GM21526 (cell line): ENCODE data around the gene CABP1.

Experiments
- ATAC-seq: cut with Tn5 transposase; IDR thresholded peaks from one replicate; pipeline ENCODE4 v1.9.1; 2021; ENCODE audit warnings: moderate library complexity; ENCODE audit not compliant: unreplicated experiment, low FRiP score

Gene CABP1

GRCh38 chr12:120689397-120690082 is 49.1 kb downstream of the CABP1 start:
- no peak for ATAC-seq

GRCh38 chr12:120690083-120690450 is 49.6 kb downstream of the CABP1 start:
- no peak for ATAC-seq

GRCh38 chr12:120690978-120691377 is 50.6 kb downstream of the CABP1 start:
- no peak for ATAC-seq

GRCh38 chr12:120692524-120693033 is 52.2 kb downstream of the CABP1 start:
- no peak for ATAC-seq

- no peak for ATAC-seq
These were observed 53.4 kb downstream of the CABP1 start for GRCh38 chr12:120693848-120694247.

GRCh38 chr12:120696626-120697025 is 56.2 kb downstream of the CABP1 start:
- ATAC-seq, result no peak

- ATAC-seq, result no peak
These were observed 56.9 kb downstream of the CABP1 start for GRCh38 chr12:120697344-120697743.

- ATAC-seq, result no peak
These were observed 58.2 kb downstream of the CABP1 start for GRCh38 chr12:120698665-120699064.

- ATAC-seq, result no peak
These were observed 59.1 kb downstream of the CABP1 start for GRCh38 chr12:120699553-120699952.

- ATAC-seq, result no peak
These were observed 60.5 kb downstream of the CABP1 start for GRCh38 chr12:120700886-120701285.

- no peak for ATAC-seq
These were observed 62.2 kb downstream of the CABP1 start for GRCh38 chr12:120702637-120703036.

GRCh38 chr12:120703311-120703942 is 63.0 kb downstream of the CABP1 start:
- ATAC-seq, result no peak

- no peak for ATAC-seq
These were observed 65.2 kb downstream of the CABP1 start for GRCh38 chr12:120705618-120706017.

GRCh38 chr12:120706029-120706428 is 65.6 kb downstream of the CABP1 start:
- ATAC-seq, result no peak

GRCh38 chr12:120708651-120709050 is 68.2 kb downstream of the CABP1 start:
- ATAC-seq, result no peak

- no peak for ATAC-seq
These were observed 69.8 kb downstream of the CABP1 start, which contains the start of gene UNC119B for GRCh38 chr12:120710031-120710804. Gene UNC119B, plus strand, starts transcription at chr12:120710458. Its CDS starts 17 bp downstream, at chr12:120710475.

GRCh38 chr12:120710805-120711296 is 70.4 kb downstream of the CABP1 start:
- ATAC-seq, result no peak

- no peak for ATAC-seq
These were observed 71.0 kb downstream of the CABP1 start for GRCh38 chr12:120711411-120711810.

- no peak for ATAC-seq
These were observed 72.2 kb downstream of the CABP1 start for GRCh38 chr12:120712610-120713009.

GRCh38 chr12:120713861-120714482 is 73.5 kb downstream of the CABP1 start:
- no peak for ATAC-seq
